Measurements from ENCODE around the gene CADM1. TPM values are rescaled to one million over a fixed set of nuclear protein-coding genes. Genes with fewer than 3 reads are reported as not detected.

Gene CADM1
- total and polyA plus RNA-seq, 4 donors = 31.7 to 243 (median 77.9) TPM

GRCh38 chr11:115214644-115215234, 289.5 kb downstream of the CADM1 start:
- Histone ChIP-seq H3K4me3 (no peak overlapping the region), H3K27ac (ENCODE audit: low read depth in 1 of 2, low read length in 1 of 2) (no peak overlapping the region), H3K9me3 (ENCODE audit: control insufficient read depth in 4 of 4, insufficient read depth in 3 of 4, low read length in 3 of 4) (peaks cover 0 to 2% (median 0%) of the 10 kb centered on the region in 4 donors), H3K9ac (ENCODE audit: insufficient read depth in 1 of 2, low read length in 2 of 2) (no peak overlapping the region), H3K27me3 (ENCODE audit: control insufficient read depth in 3 of 3, insufficient read depth in 3 of 3, low read length in 2 of 3) (no peaks in the 10 kb centered on the region), H3K4me1 (ENCODE audit: control insufficient read depth in 5 of 5, insufficient read depth in 5 of 5, low read length in 5 of 5) (peaks cover 0 to 23% (median 2%) of the 10 kb centered on the region in 5 donors), H3K36me3 (ENCODE audit: control insufficient read depth in 4 of 4, insufficient read depth in 4 of 4, low read length in 4 of 4) (peaks cover 0 to 8% (median 4%) of the 10 kb centered on the region in 4 donors)
- TF ChIP-seq, protein P1, sequence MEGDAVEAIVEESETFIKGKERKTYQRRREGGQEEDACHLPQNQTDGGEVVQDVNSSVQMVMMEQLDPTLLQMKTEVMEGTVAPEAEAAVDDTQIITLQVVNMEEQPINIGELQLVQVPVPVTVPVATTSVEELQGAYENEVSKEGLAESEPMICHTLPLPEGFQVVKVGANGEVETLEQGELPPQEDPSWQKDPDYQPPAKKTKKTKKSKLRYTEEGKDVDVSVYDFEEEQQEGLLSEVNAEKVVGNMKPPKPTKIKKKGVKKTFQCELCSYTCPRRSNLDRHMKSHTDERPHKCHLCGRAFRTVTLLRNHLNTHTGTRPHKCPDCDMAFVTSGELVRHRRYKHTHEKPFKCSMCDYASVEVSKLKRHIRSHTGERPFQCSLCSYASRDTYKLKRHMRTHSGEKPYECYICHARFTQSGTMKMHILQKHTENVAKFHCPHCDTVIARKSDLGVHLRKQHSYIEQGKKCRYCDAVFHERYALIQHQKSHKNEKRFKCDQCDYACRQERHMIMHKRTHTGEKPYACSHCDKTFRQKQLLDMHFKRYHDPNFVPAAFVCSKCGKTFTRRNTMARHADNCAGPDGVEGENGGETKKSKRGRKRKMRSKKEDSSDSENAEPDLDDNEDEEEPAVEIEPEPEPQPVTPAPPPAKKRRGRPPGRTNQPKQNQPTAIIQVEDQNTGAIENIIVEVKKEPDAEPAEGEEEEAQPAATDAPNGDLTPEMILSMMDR (IDR thresholded peaks at IDR 0.05; ENCODE audit: control extremely low read depth, extremely low read depth) = no peak
- no peak for DNase-seq
- 91 to 93% methylated on average over 7 of the region's 7 CpGs for WGBS, 2 donors
- ATAC-seq (ENCODE audit: insufficient read depth, low FRiP score) = no peak

- peaks cover 0 to 12% (median 5%) of the 10 kb centered on the region in 4 donors for H3K36me3 ChIP-seq (ENCODE audit: control insufficient read depth in 4 of 4, insufficient read depth in 4 of 4, low read length in 4 of 4)
- H3K27ac ChIP-seq (ENCODE audit: low read depth in 1 of 2, low read length in 1 of 2) = no peak overlapping the region
- H3K27me3 ChIP-seq (ENCODE audit: control insufficient read depth in 3 of 3, insufficient read depth in 3 of 3, low read length in 2 of 3) = no peaks in the 10 kb centered on the region
- no peak overlapping the region for H3K4me3 ChIP-seq
- 81 to 87% methylated on average over 8 of the region's 8 CpGs for WGBS, 2 donors
- TF ChIP-seq, protein P1 (IDR thresholded peaks at IDR 0.05; ENCODE audit: control extremely low read depth, extremely low read depth) = no peak
- ATAC-seq (ENCODE audit: insufficient read depth, low FRiP score) (no peak), DNase-seq (no peak)
- H3K4me1 ChIP-seq (ENCODE audit: control insufficient read depth in 5 of 5, insufficient read depth in 5 of 5, low read length in 5 of 5) = peaks cover 0 to 11% (median 0%) of the 10 kb centered on the region in 5 donors
- H3K9ac ChIP-seq (ENCODE audit: insufficient read depth in 1 of 2, low read length in 2 of 2) = no peak overlapping the region
- peaks cover 0 to 2% (median 0%) of the 10 kb centered on the region in 4 donors for H3K9me3 ChIP-seq (ENCODE audit: control insufficient read depth in 4 of 4, insufficient read depth in 3 of 4, low read length in 3 of 4)
Measured at GRCh38 chr11:115213007-115213406, 291.2 kb downstream of the CADM1 start.

DNA sequence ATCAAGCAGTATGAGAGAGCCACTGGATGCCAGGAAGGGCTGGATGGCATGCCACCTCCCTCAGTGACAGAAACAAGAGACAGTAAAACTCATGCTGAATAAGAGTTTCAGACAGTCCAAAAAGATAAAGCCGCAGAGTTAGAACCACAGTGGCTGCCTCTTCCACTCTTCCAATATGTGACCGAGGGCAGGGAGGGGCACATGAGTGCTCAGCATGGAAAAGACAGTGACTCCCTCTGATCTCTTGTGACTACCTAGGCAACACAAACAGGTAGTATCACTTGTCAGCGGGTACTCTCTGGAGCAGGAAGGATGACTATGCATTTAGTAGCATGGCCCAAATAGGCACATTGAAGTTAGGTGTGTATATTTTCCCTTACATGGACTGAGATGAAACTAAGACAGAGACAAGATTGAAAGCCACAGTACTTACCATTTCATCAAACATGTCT, 295.4 kb downstream of the CADM1 start:
- no peak for ATAC-seq (ENCODE audit: insufficient read depth, low FRiP score)
- H3K27me3 ChIP-seq (ENCODE audit: control insufficient read depth in 3 of 3, insufficient read depth in 3 of 3, low read length in 2 of 3) = no peaks in the 10 kb centered on the region
- H3K4me3 ChIP-seq = no peak overlapping the region
- TF ChIP-seq, protein P1 (IDR thresholded peaks at IDR 0.05; ENCODE audit: control extremely low read depth, extremely low read depth) = no peak
- no peaks in the 10 kb centered on the region for H3K9me3 ChIP-seq (ENCODE audit: control insufficient read depth in 4 of 4, insufficient read depth in 3 of 4, low read length in 3 of 4)
- no peak overlapping the region for H3K27ac ChIP-seq (ENCODE audit: low read depth in 1 of 2, low read length in 1 of 2)
- WGBS, 2 donors = 92 to 93% methylated on average over 3 of the region's 3 CpGs
- H3K4me1 ChIP-seq (ENCODE audit: control insufficient read depth in 5 of 5, insufficient read depth in 5 of 5, low read length in 5 of 5) = peaks cover 0 to 16% (median 8%) of the 10 kb centered on the region in 5 donors
- H3K9ac ChIP-seq (ENCODE audit: insufficient read depth in 1 of 2, low read length in 2 of 2) = no peak overlapping the region
- no peak for DNase-seq
- H3K36me3 ChIP-seq (ENCODE audit: control insufficient read depth in 4 of 4, insufficient read depth in 4 of 4, low read length in 4 of 4) = peaks cover 0 to 4% (median 2%) of the 10 kb centered on the region in 4 donors
